Measurements from ENCODE around the gene HPGDS. TPM values are rescaled to one million over a fixed set of nuclear protein-coding genes. Genes with fewer than 3 reads are reported as not detected.
"Not testable (repeated sequence)": the region's sequence is repeated elsewhere in the genome, so short reads cannot be mapped to it uniquely, and the experiment has no call there.

HPGDS gene
- polyA plus RNA-seq, 1 donor (not counting 4 experiments of a cell fraction or from before 2014, with no cell fraction given): not detected

GRCh38 chr4:94389595-94390267 lies 47.1 kb upstream of the HPGDS start:
- Histone ChIP-seq H3K27me3 (ENCODE audit: control insufficient read depth, extremely low read depth, insufficient read depth, low read length) (no peaks in the 10 kb centered on the region), H3K36me3 (ENCODE audit: control insufficient read depth in 2 of 2, extremely low read depth in 1 of 2, insufficient read depth in 2 of 2, low read length in 2 of 2) (no peaks in the 10 kb centered on the region), H3K4me3 (ENCODE audit: control insufficient read depth in 2 of 3, extremely low read depth in 1 of 3, insufficient read depth in 2 of 3, low read depth in 1 of 3, low read length in 3 of 3) (no peak overlapping the region), H3K9me3 (ENCODE audit: control insufficient read depth, low read depth, low read length) (no peaks in the 10 kb centered on the region), H4K20me1 (ENCODE audit: control insufficient read depth, extremely low read depth, insufficient read depth, low read length) (no peaks in the 10 kb centered on the region), H3K4me1 (ENCODE audit: control insufficient read depth, extremely low read depth, insufficient read depth, low read length) (no peaks in the 10 kb centered on the region), H3K27ac (ENCODE audit: control insufficient read depth, insufficient read depth, low read length) (no peak overlapping the region), H3K9ac (ENCODE audit: control insufficient read depth, extremely low read depth, insufficient read depth, low read length) (no peak overlapping the region), H3K9me1 (ENCODE audit: control insufficient read depth, extremely low read depth, insufficient read depth, low read length) (no peaks in the 10 kb centered on the region), H3K79me2 (ENCODE audit: control insufficient read depth, insufficient read depth, low read length) (no peaks in the 10 kb centered on the region), H2AFZ (ENCODE audit: control insufficient read depth, low read length) (no peak overlapping the region), H3K4me2 (ENCODE audit: control insufficient read depth, extremely low read depth, insufficient read depth, low read depth, low read length) (no peak overlapping the region)
- FAIRE-seq (no peak), DNase-seq (ENCODE audit: low read depth, low spot score) (no peak)
- dilution Hi-C loops (cut with MboI; ENCODE audit: extremely low pct_ligation_motif_present, low sequenced_read_pairs): no loop called here
- no peak for TF ChIP-seq EZH2 (IDR thresholded peaks at IDR 0.05; ENCODE audit: low read length)
- no peak for TF ChIP-seq CTCF (optimal IDR thresholded peaks at IDR 0.05 in 1 of 3, IDR thresholded peaks at IDR 0.05 in 1 of 3, conservative IDR thresholded peaks at IDR 0.05 in 1 of 3; ENCODE audit: extremely low read depth in 1 of 3, insufficient read depth in 2 of 3, low read length in 3 of 3)

- H3K9me3 ChIP-seq (ENCODE audit: control insufficient read depth, low read depth, low read length); FAIRE-seq; H3K9ac ChIP-seq (ENCODE audit: control insufficient read depth, extremely low read depth, insufficient read depth, low read length); H3K27ac ChIP-seq (ENCODE audit: control insufficient read depth, insufficient read depth, low read length); H4K20me1 ChIP-seq (ENCODE audit: control insufficient read depth, extremely low read depth, insufficient read depth, low read length); H3K27me3 ChIP-seq (ENCODE audit: control insufficient read depth, extremely low read depth, insufficient read depth, low read length); H3K4me2 ChIP-seq (ENCODE audit: control insufficient read depth, extremely low read depth, insufficient read depth, low read depth, low read length); H3K4me1 ChIP-seq (ENCODE audit: control insufficient read depth, extremely low read depth, insufficient read depth, low read length); dilution Hi-C loops (cut with MboI; ENCODE audit: extremely low pct_ligation_motif_present, low sequenced_read_pairs); H3K79me2 ChIP-seq (ENCODE audit: control insufficient read depth, insufficient read depth, low read length); H2AFZ ChIP-seq (ENCODE audit: control insufficient read depth, low read length); H3K4me3 ChIP-seq (ENCODE audit: control insufficient read depth in 2 of 3, extremely low read depth in 1 of 3, insufficient read depth in 2 of 3, low read depth in 1 of 3, low read length in 3 of 3); DNase-seq (ENCODE audit: low read depth, low spot score); H3K36me3 ChIP-seq (ENCODE audit: control insufficient read depth in 2 of 2, extremely low read depth in 1 of 2, insufficient read depth in 2 of 2, low read length in 2 of 2); H3K9me1 ChIP-seq (ENCODE audit: control insufficient read depth, extremely low read depth, insufficient read depth, low read length): not testable (repeated sequence)
These were observed 45.3 kb upstream of the HPGDS start for GRCh38 chr4:94387965-94388364.

- H3K4me1 ChIP-seq (ENCODE audit: control insufficient read depth, extremely low read depth, insufficient read depth, low read length); H4K20me1 ChIP-seq (ENCODE audit: control insufficient read depth, extremely low read depth, insufficient read depth, low read length); H3K4me3 ChIP-seq (ENCODE audit: control insufficient read depth in 2 of 3, extremely low read depth in 1 of 3, insufficient read depth in 2 of 3, low read depth in 1 of 3, low read length in 3 of 3); H3K79me2 ChIP-seq (ENCODE audit: control insufficient read depth, insufficient read depth, low read length); DNase-seq (ENCODE audit: low read depth, low spot score); H2AFZ ChIP-seq (ENCODE audit: control insufficient read depth, low read length); H3K9ac ChIP-seq (ENCODE audit: control insufficient read depth, extremely low read depth, insufficient read depth, low read length); H3K36me3 ChIP-seq (ENCODE audit: control insufficient read depth in 2 of 2, extremely low read depth in 1 of 2, insufficient read depth in 2 of 2, low read length in 2 of 2); H3K27me3 ChIP-seq (ENCODE audit: control insufficient read depth, extremely low read depth, insufficient read depth, low read length); H3K27ac ChIP-seq (ENCODE audit: control insufficient read depth, insufficient read depth, low read length); H3K9me1 ChIP-seq (ENCODE audit: control insufficient read depth, extremely low read depth, insufficient read depth, low read length); FAIRE-seq; H3K4me2 ChIP-seq (ENCODE audit: control insufficient read depth, extremely low read depth, insufficient read depth, low read depth, low read length); dilution Hi-C loops (cut with MboI; ENCODE audit: extremely low pct_ligation_motif_present, low sequenced_read_pairs); H3K9me3 ChIP-seq (ENCODE audit: control insufficient read depth, low read depth, low read length): not testable (repeated sequence)
These were observed 42.8 kb upstream of the HPGDS start for GRCh38 chr4:94385452-94385851.

GRCh38 chr4:94382891-94383290 lies 40.3 kb upstream of the HPGDS start:
- H3K9ac ChIP-seq (ENCODE audit: control insufficient read depth, extremely low read depth, insufficient read depth, low read length); dilution Hi-C loops (cut with MboI; ENCODE audit: extremely low pct_ligation_motif_present, low sequenced_read_pairs); FAIRE-seq: not testable (repeated sequence)

More at GRCh38 chr4:94382891-94383290, 40.3 kb upstream of the HPGDS start:
- H3K9me3 ChIP-seq (ENCODE audit: control insufficient read depth, low read depth, low read length); H4K20me1 ChIP-seq (ENCODE audit: control insufficient read depth, extremely low read depth, insufficient read depth, low read length); H3K9me1 ChIP-seq (ENCODE audit: control insufficient read depth, extremely low read depth, insufficient read depth, low read length); DNase-seq (ENCODE audit: low read depth, low spot score); H3K4me1 ChIP-seq (ENCODE audit: control insufficient read depth, extremely low read depth, insufficient read depth, low read length); H2AFZ ChIP-seq (ENCODE audit: control insufficient read depth, low read length); H3K4me2 ChIP-seq (ENCODE audit: control insufficient read depth, extremely low read depth, insufficient read depth, low read depth, low read length); H3K27ac ChIP-seq (ENCODE audit: control insufficient read depth, insufficient read depth, low read length); H3K36me3 ChIP-seq (ENCODE audit: control insufficient read depth in 2 of 2, extremely low read depth in 1 of 2, insufficient read depth in 2 of 2, low read length in 2 of 2); H3K79me2 ChIP-seq (ENCODE audit: control insufficient read depth, insufficient read depth, low read length); H3K4me3 ChIP-seq (ENCODE audit: control insufficient read depth in 2 of 3, extremely low read depth in 1 of 3, insufficient read depth in 2 of 3, low read depth in 1 of 3, low read length in 3 of 3); H3K27me3 ChIP-seq (ENCODE audit: control insufficient read depth, extremely low read depth, insufficient read depth, low read length): not testable (repeated sequence)

Data from keratinocyte (primary cell).